IgD-negative memory B cell (primary cell): ENCODE measurements around the gene RSL1D1. TPM values are rescaled to one million over a fixed set of nuclear protein-coding genes. Genes with fewer than 3 reads are reported as not detected.

ENCODE experiments used
- H3K27ac Mint-ChIP-seq, 3 donors: one replicate each; pipeline ENCODE4 v1.8.0; 2020 to 2022; ENCODE audit warnings: mild to moderate bottlenecking in 3 of 3, mixed read lengths in 3 of 3, moderate library complexity in 1 of 3
- H3K27me3 Mint-ChIP-seq: one replicate; pipeline ENCODE4 v1.8.0; 2021; ENCODE audit warnings: mixed read lengths
- H3K36me3 Mint-ChIP-seq: one replicate; pipeline ENCODE4 v1.8.0; 2020; ENCODE audit warnings: mild to moderate bottlenecking, mixed read lengths
- H3K4me1 Mint-ChIP-seq, 3 donors: one replicate each; pipeline ENCODE4 v1.8.0; 2020 to 2022; ENCODE audit warnings: mixed read lengths in 3 of 3, mild to moderate bottlenecking in 1 of 3
- H3K4me3 Mint-ChIP-seq, 4 donors: one replicate each; pipeline ENCODE4 v1.8.0; 2020 to 2022; ENCODE audit warnings: mild to moderate bottlenecking in 4 of 4, mixed read lengths in 4 of 4, moderate library complexity in 3 of 4
- H3K9me3 Mint-ChIP-seq, 3 donors: one replicate each; pipeline ENCODE4 v1.8.0; 2020 to 2021; ENCODE audit warnings: mixed read lengths in 3 of 3, mild to moderate bottlenecking in 1 of 3
- polyA plus RNA-seq: library from polyadenylated mRNA; unstranded; fragments of 300-500 nt; fragmentation: Illumina TruSeq; gene quantifications from one replicate; pipeline ENCODE4 v1.2.3, GENCODE V29; 2021

The RSL1D1 gene
- polyA plus RNA-seq, 1 donor from 2014 or later: 307 TPM

- H3K4me3 Mint-ChIP-seq: no peak overlapping the region
Observed at GRCh38 chr16:11869353-11870228, 18.2 kb upstream of the RSL1D1 start.

GRCh38 chr16:11868412-11868980, 17.2 kb upstream of the RSL1D1 start:
- Mint-ChIP-seq H3K27ac (no peak overlapping the region), H3K4me3 (no peak overlapping the region), H3K9me3 (no peaks in the 10 kb centered on the region), H3K27me3 (no peaks in the 10 kb centered on the region), H3K36me3 (peaks cover 2% of the 10 kb centered on the region), H3K4me1 (peaks cover 5 to 14% (median 10%) of the 10 kb centered on the region in 3 donors)

More at GRCh38 chr16:11869353-11870228, 18.2 kb upstream of the RSL1D1 start:
- Mint-ChIP-seq H3K4me1 (peaks cover under 1 to 14% (median 10%) of the 10 kb centered on the region in 3 donors), H3K27ac (no peak overlapping the region), H3K27me3 (no peaks in the 10 kb centered on the region), H3K9me3 (no peaks in the 10 kb centered on the region), H3K36me3 (peaks cover 2% of the 10 kb centered on the region)

- Mint-ChIP-seq H3K27me3 (no peaks in the 10 kb centered on the region), H3K4me3 (no peak overlapping the region), H3K36me3 (peaks cover 2% of the 10 kb centered on the region), H3K9me3 (no peaks in the 10 kb centered on the region), H3K4me1 (peaks cover 6 to 22% (median 12%) of the 10 kb centered on the region in 3 donors), H3K27ac (no peak overlapping the region)
Observed at GRCh38 chr16:11862489-11862888, 11.1 kb upstream of the RSL1D1 start.

- Mint-ChIP-seq H3K4me1 (peaks cover 17 to 21% (median 21%) of the 10 kb centered on the region in 3 donors), H3K36me3 (peaks cover 2% of the 10 kb centered on the region), H3K27ac (peak overlapping the region in 1 of 3 donors; percentile 75), H3K4me3 (peak overlapping the region in 1 of 4 donors; percentile 66), H3K9me3 (no peaks in the 10 kb centered on the region), H3K27me3 (no peaks in the 10 kb centered on the region)
Observed at GRCh38 chr16:11857161-11857560, 5.8 kb upstream of the RSL1D1 start.

- H3K36me3 Mint-ChIP-seq: peaks cover 2% of the 10 kb centered on the region
- peak overlapping the region; percentile 95 to 100 (median 100) for H3K4me3 Mint-ChIP-seq
- H3K9me3 Mint-ChIP-seq: no peaks in the 10 kb centered on the region
- peak overlapping the region; percentile 97 to 99 (median 98) for H3K27ac Mint-ChIP-seq
- H3K4me1 Mint-ChIP-seq: peaks cover 28 to 37% (median 31%) of the 10 kb centered on the region in 3 donors
- H3K27me3 Mint-ChIP-seq: no peaks in the 10 kb centered on the region
Observed at GRCh38 chr16:11852092-11852809, 909 bp upstream of the RSL1D1 start.

- H3K4me1 Mint-ChIP-seq: peaks cover 13 to 22% (median 22%) of the 10 kb centered on the region in 3 donors
- H3K36me3 Mint-ChIP-seq: peaks cover 2% of the 10 kb centered on the region
- H3K27me3 Mint-ChIP-seq: no peaks in the 10 kb centered on the region
- H3K27ac Mint-ChIP-seq: peak overlapping the region in 2 of 3 donors; percentile 14 to 80
- no peaks in the 10 kb centered on the region for H3K9me3 Mint-ChIP-seq
- peak overlapping the region in 1 of 4 donors; percentile 78 for H3K4me3 Mint-ChIP-seq
Observed at GRCh38 chr16:11848842-11849241, 2.5 kb downstream of the RSL1D1 start.

- no peak overlapping the region for H3K4me3 Mint-ChIP-seq
- H3K27ac Mint-ChIP-seq: no peak overlapping the region
- peaks cover 2% of the 10 kb centered on the region for H3K36me3 Mint-ChIP-seq
- H3K9me3 Mint-ChIP-seq: no peaks in the 10 kb centered on the region
- H3K4me1 Mint-ChIP-seq: peaks cover 0 to 8% (median 5%) of the 10 kb centered on the region in 3 donors
- H3K27me3 Mint-ChIP-seq: no peaks in the 10 kb centered on the region
Observed at GRCh38 chr16:11844499-11844898, 6.8 kb downstream of the RSL1D1 start.

GRCh38 chr16:11843861-11844260, 7.5 kb downstream of the RSL1D1 start:
- Mint-ChIP-seq H3K27ac (no peak overlapping the region), H3K36me3 (peaks cover 2% of the 10 kb centered on the region), H3K27me3 (no peaks in the 10 kb centered on the region), H3K9me3 (no peaks in the 10 kb centered on the region), H3K4me1 (peaks cover 0 to 5% (median 2%) of the 10 kb centered on the region in 3 donors), H3K4me3 (no peak overlapping the region)

GRCh38 chr16:11843206-11843605, 8.1 kb downstream of the RSL1D1 start:
- no peaks in the 10 kb centered on the region for H3K36me3 Mint-ChIP-seq
- H3K27me3 Mint-ChIP-seq: no peaks in the 10 kb centered on the region
- H3K4me3 Mint-ChIP-seq: no peak overlapping the region
- no peak overlapping the region for H3K27ac Mint-ChIP-seq
- H3K9me3 Mint-ChIP-seq: no peaks in the 10 kb centered on the region
- peaks cover 0 to 5% (median 0%) of the 10 kb centered on the region in 3 donors for H3K4me1 Mint-ChIP-seq

GRCh38 chr16:11841026-11841425, 10.3 kb downstream of the RSL1D1 start:
- H3K36me3 Mint-ChIP-seq: peaks cover 5% of the 10 kb centered on the region
- no peak overlapping the region for H3K4me3 Mint-ChIP-seq
- H3K27me3 Mint-ChIP-seq: no peaks in the 10 kb centered on the region
- H3K4me1 Mint-ChIP-seq: peaks cover 0 to 2% (median 0%) of the 10 kb centered on the region in 3 donors
- H3K27ac Mint-ChIP-seq: no peak overlapping the region
- no peaks in the 10 kb centered on the region for H3K9me3 Mint-ChIP-seq

GRCh38 chr16:11836650-11837244, 14.6 kb downstream of the RSL1D1 start:
- peaks cover 5% of the 10 kb centered on the region for H3K36me3 Mint-ChIP-seq
- no peaks in the 10 kb centered on the region for H3K9me3 Mint-ChIP-seq
- no peak overlapping the region for H3K27ac Mint-ChIP-seq
- H3K27me3 Mint-ChIP-seq: no peaks in the 10 kb centered on the region
- no peak overlapping the region for H3K4me3 Mint-ChIP-seq
- H3K4me1 Mint-ChIP-seq: peaks cover 0 to 2% (median 0%) of the 10 kb centered on the region in 3 donors

GRCh38 chr16:11835891-11836649, 15.3 kb downstream of the RSL1D1 start:
- peaks cover 5% of the 10 kb centered on the region for H3K36me3 Mint-ChIP-seq
- no peak overlapping the region for H3K27ac Mint-ChIP-seq
- H3K27me3 Mint-ChIP-seq: no peaks in the 10 kb centered on the region
- no peak overlapping the region for H3K4me3 Mint-ChIP-seq
- H3K4me1 Mint-ChIP-seq: peaks cover 0 to 2% (median 0%) of the 10 kb centered on the region in 3 donors
- H3K9me3 Mint-ChIP-seq: no peaks in the 10 kb centered on the region

GRCh38 chr16:11835309-11835708, 16.0 kb downstream of the RSL1D1 start:
- no peak overlapping the region for H3K4me3 Mint-ChIP-seq
- peaks cover 0 to 2% (median 0%) of the 10 kb centered on the region in 3 donors for H3K4me1 Mint-ChIP-seq
- H3K36me3 Mint-ChIP-seq: peaks cover 5% of the 10 kb centered on the region
- H3K27me3 Mint-ChIP-seq: no peaks in the 10 kb centered on the region
- H3K9me3 Mint-ChIP-seq: no peaks in the 10 kb centered on the region
- H3K27ac Mint-ChIP-seq: no peak overlapping the region
